Activated CD4-positive, alpha-beta T cell treated with anti-CD3 and anti-CD28 coated beads for 36 hours (primary cell): ENCODE data around the gene DYSF. TPM values are rescaled to one million over a fixed set of nuclear protein-coding genes. Genes with fewer than 3 reads are reported as not detected.

Experiments
- ATAC-seq: fragments of 200-7000 bp; cut with Tn5 transposase; one replicate; pipeline ENCODE4 v1.10.0; 2021; ENCODE audit warnings: mild to moderate bottlenecking, moderate library complexity
- CTCF ChIA-PET: fragments of 350-600 bp; sonication (Branson Sonifier 250); formaldehyde crosslinking; loops from one replicate; lab custom pipeline; 2021; ENCODE audit warnings: antibody characterized with exemption; lab: Charles Lee
- POLR2A ChIA-PET: fragments of 350-600 bp; sonication (Branson Sonifier 250); formaldehyde crosslinking; loops from one replicate; lab custom pipeline; 2021; ENCODE audit warnings: antibody characterized with exemption, inconsistent platforms; lab: Charles Lee
- DNase-seq: peaks from one replicate; pipeline ENCODE4 v3.0.0-alpha.2; 2020
- H3K27ac Mint-ChIP-seq: one replicate; pipeline ENCODE4 v1.8.0; 2021; ENCODE audit warnings: mixed read lengths
- H3K27me3 Mint-ChIP-seq: one replicate; pipeline ENCODE4 v1.8.0; 2021; ENCODE audit warnings: mixed read lengths
- H3K36me3 Mint-ChIP-seq: one replicate; pipeline ENCODE4 v1.8.0; 2021; ENCODE audit warnings: low read depth, mixed read lengths
- H3K4me1 Mint-ChIP-seq: one replicate; pipeline ENCODE4 v1.8.0; 2021; ENCODE audit warnings: mixed read lengths
- H3K4me3 Mint-ChIP-seq: one replicate; pipeline ENCODE4 v1.8.0; 2021; ENCODE audit warnings: mild to moderate bottlenecking, moderate library complexity, mixed read lengths
- H3K9me3 Mint-ChIP-seq: one replicate; pipeline ENCODE4 v1.8.0; 2021; ENCODE audit warnings: low read depth, mixed read lengths
- intact Hi-C, 2 experiments: fragments of 100-400 bp; cut with DNase I in 1 of 2; cut with micrococcal nuclease in 1 of 2; formaldehyde crosslinking; loops; one replicate each; pipeline versions ENCODE4 v1.14.2 to v1.15.1; 2022 to 2024; cut with DNase I, micrococcal nuclease
- total RNA-seq, 2 experiments: library from RNA; stranded (reverse); gene quantifications; one replicate each; pipeline ENCODE4 v1.2.3, GENCODE V29; 2021

Gene DYSF
- total RNA-seq, 2 experiments from 2014 or later, result 0.02 TPM; not detected in 1

DNA sequence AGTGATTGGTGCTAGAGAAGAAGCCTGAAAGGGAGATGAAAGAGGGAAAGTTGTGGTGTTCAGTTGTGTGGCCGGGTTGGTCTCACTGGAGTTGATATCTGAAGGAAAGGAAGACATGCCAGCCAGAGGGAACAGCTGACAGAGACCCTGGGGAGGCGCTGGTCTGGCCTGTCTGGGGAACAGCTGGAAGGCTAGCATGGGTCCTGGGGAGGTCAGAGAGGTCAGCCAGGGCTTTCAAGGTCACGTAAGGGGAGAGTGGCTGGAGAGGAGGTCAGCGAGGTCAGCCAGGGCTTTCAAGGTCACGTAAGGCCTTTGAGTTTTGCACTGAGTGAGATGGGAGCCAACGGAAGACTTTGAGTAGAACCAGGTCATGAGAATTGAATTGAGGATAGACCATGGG is 11.0 kb downstream of the DYSF start:
- Mint-ChIP-seq H3K27me3 (peaks cover 22% of the 10 kb centered on the region), H3K36me3 (no peaks in the 10 kb centered on the region), H3K4me1 (peaks cover 6% of the 10 kb centered on the region), H3K9me3 (no peaks in the 10 kb centered on the region), H3K27ac (no peak overlapping the region), H3K4me3 (no peak overlapping the region)
- POLR2A ChIA-PET, result interaction anchor here (0.5 kb wide), 1 partner anchor 1541 kb away, joined by 3 read pairs; no protein-coding TSS in a partner anchor
- intact Hi-C loops, result no loop called here
- CTCF ChIA-PET, result interaction anchor here (1.1 to 1.6 kb wide), 2 partner anchors 13 to 34 kb away, joined by 3 read pairs; no protein-coding TSS in a partner anchor
- DNase-seq (no peak), ATAC-seq (no peak)

DNA sequence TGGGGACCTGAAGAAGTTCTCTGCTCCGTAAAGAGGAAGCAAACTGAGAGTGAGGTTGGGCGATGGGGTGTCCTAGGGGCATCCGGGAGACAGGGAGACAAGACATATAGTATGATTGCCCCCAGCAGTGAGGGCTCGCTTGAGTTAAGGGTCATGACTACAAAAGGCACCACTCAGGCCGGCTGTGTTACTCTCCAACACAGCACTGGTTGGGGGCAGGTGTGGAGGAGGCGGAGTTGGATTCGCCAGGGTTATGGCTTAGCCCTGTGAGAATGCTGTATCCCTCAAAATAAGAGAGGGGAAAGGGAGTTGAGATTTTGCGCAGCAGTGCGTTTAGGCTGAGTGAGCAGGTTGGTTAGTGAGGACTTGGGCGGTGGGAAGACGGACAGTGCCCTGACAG is 12.0 kb downstream of the DYSF start:
- H3K36me3 Mint-ChIP-seq, result no peaks in the 10 kb centered on the region
- CTCF ChIA-PET, result no interaction called here
- no peak for ATAC-seq
- H3K27ac Mint-ChIP-seq, result no peak overlapping the region
- intact Hi-C loops, result no loop called here
- H3K27me3 Mint-ChIP-seq, result peaks cover 27% of the 10 kb centered on the region
- no peaks in the 10 kb centered on the region for H3K9me3 Mint-ChIP-seq
- DNase-seq, result no peak
- POLR2A ChIA-PET, result no interaction called here
- H3K4me3 Mint-ChIP-seq, result no peak overlapping the region
- H3K4me1 Mint-ChIP-seq, result peaks cover 6% of the 10 kb centered on the region

DNA sequence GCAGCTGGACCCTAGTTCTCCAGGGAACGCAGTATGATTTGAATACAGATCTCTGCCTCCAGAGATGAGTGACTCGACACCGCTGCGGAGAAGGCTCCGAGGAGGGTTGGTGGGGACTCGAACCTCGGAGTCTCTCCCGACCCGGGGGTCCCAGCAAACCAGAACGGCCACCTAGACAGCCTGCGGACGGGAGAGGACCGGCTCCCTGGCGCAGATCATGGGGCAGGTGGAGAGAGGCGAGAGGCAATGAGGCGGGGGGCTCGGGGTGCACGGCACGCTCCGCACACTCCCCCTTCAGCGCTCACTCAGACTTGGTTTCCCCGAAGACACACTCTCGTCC is 12.6 kb downstream of the DYSF start:
- Mint-ChIP-seq H3K4me3 (no peak overlapping the region), H3K36me3 (no peaks in the 10 kb centered on the region), H3K27ac (no peak overlapping the region), H3K27me3 (peaks cover 29% of the 10 kb centered on the region), H3K4me1 (peaks cover 6% of the 10 kb centered on the region), H3K9me3 (no peaks in the 10 kb centered on the region)
- ATAC-seq (no peak), DNase-seq (no peak)
- ChIA-PET POLR2A (no interaction called here), CTCF (interaction anchor here (1.3 kb wide), 1 partner anchor 11 kb away, joined by 3 read pairs; no protein-coding TSS in a partner anchor)
- intact Hi-C loops, result no loop called here

DNA sequence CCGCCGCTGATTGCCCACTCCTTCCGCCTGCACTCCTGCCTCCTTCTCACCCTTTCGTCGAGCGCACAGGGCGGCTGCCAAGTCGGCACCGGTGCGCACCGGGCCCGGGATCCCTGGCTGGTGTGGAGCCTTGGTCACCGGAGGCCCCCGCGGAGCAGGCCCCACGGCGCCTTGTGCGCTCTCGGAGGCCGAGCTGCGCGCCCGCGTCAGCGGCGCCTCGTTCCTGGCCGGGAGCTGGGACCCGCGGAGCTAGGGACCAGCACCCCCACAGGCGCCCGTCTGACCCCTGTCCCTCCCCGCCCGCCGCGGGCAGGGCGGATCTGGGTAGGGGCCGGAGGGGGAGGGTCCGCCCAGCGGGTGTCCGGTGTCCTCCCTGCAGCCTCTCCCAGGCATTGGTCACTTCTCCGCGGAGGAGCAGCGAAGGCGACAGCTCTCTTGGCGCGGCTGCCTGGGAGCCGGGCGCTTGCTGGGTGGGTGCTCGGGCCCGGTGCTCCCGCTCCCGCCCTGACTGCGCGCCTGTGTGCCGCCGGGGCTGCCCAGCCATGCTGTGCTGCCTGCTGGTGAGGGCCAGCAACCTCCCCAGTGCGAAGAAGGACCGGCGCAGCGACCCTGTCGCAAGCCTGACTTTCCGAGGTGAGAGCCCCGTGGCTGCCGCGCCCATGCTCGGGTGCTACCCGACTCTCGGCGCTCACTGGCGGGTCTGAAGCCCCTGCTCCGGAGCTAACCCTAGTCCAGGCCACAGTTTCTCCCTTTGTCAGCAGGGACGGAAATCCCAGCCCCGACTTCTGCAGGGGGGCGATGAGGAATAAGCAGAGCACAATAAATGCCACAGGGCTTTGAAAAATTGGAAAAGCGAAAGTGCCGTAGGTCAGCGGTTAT is 13.2 kb downstream of the DYSF start:
- Mint-ChIP-seq H3K4me1 (peaks cover 6% of the 10 kb centered on the region), H3K36me3 (no peaks in the 10 kb centered on the region), H3K4me3 (peak overlapping the region; percentile 68), H3K27ac (no peak overlapping the region), H3K9me3 (no peaks in the 10 kb centered on the region), H3K27me3 (peaks cover 29% of the 10 kb centered on the region)
- peak; percentile 51 for ATAC-seq
- peak; percentile 29 for DNase-seq
- ChIA-PET CTCF (interaction anchor here (1.3 to 1.4 kb wide), 2 partner anchors 9 to 12 kb away, joined by 3 to 4 read pairs; no protein-coding TSS in a partner anchor), POLR2A (no interaction called here)
- intact Hi-C loops, result no loop called here

DNA sequence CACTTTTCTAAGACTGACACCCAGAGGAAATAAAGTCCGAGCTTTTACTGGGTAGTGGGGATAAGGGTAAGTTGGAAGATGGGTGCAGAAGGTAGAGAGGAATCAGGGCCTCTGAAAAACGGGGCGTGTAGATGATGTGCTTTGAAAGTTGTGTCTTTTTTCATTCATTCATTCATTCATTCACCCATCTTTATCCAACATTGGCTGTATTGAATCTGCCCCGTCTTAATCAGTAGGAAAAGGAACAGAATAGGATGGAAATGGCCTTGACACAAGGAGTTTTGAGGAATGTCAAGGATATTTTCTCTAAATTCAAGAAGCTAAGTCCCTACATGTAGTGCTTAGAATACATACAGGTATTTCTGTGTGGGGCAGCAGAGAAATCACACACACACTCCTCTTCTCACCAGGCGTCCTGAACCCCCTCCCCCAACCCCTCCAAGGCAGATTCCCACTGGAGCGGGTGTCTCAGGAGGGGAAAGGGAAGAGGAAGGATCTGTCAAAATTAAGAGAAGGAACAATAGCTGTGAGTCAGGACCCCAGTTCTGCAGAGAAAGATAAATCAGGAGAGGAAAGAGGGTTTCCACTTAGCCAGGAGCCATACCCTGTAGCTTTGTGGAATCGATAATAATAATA is 13.9 kb downstream of the DYSF start:
- Mint-ChIP-seq H3K36me3 (no peaks in the 10 kb centered on the region), H3K4me1 (peaks cover 6% of the 10 kb centered on the region), H3K9me3 (no peaks in the 10 kb centered on the region), H3K27me3 (peaks cover 29% of the 10 kb centered on the region), H3K27ac (no peak overlapping the region), H3K4me3 (peak overlapping the region; percentile 68)
- ATAC-seq, result no peak
- ChIA-PET POLR2A (no interaction called here), CTCF (interaction anchor here (0.8 to 1.4 kb wide), 3 partner anchors 10 to 43 kb away, joined by 3 to 4 read pairs (median 3); no protein-coding TSS in a partner anchor)
- no peak for DNase-seq
- intact Hi-C loops, result no loop called here

DNA sequence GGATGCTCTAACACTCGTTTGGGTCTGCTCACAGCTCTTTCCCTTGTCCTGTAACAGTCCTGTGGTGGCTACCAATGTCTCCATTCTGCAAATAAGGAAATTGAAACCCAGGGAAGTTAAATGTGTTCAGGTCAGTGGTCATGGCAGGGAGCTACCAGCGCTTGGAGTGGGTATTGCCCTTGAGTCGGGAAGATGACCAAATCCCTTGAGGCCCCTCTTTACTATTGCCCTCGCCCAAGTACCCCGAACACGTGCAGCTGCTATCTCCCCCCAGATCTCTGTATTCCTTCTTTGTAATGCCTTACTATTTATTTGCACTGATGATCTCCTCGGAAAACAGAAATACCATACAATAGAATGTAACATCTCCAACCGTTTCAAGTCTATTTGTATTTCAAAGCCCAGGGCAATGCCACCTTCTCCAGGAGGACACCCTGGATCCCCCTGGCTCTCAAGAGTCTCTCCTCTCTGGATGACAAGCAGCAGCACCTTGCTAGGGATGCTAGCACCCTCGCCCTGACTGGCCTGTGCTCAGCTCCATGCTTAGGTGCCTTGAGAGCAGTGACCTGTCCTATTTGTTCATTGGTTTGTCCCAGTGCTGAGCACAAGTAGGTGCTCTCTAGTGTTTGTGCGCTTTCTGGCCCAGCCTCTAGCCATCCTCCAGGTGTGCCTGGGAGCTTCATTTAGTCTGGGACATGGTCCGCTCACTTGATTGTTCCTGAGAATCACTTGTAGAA is 15.1 kb downstream of the DYSF start:
- ChIA-PET CTCF (interaction anchor here (0.5 to 1.2 kb wide), 4 partner anchors 11 to 102 kb away, joined by 3 to 6 read pairs (median 3); no protein-coding TSS in a partner anchor), POLR2A (no interaction called here)
- Mint-ChIP-seq H3K4me3 (no peak overlapping the region), H3K27ac (no peak overlapping the region), H3K36me3 (no peaks in the 10 kb centered on the region), H3K9me3 (no peaks in the 10 kb centered on the region), H3K4me1 (peaks cover 6% of the 10 kb centered on the region), H3K27me3 (peaks cover 29% of the 10 kb centered on the region)
- no peak for DNase-seq
- ATAC-seq, result no peak
- intact Hi-C loops, result no loop called here

- intact Hi-C loops, result no loop called here
- Mint-ChIP-seq H3K27me3 (peaks cover 29% of the 10 kb centered on the region), H3K9me3 (no peaks in the 10 kb centered on the region), H3K27ac (no peak overlapping the region), H3K4me3 (no peak overlapping the region), H3K4me1 (peaks cover 6% of the 10 kb centered on the region), H3K36me3 (no peaks in the 10 kb centered on the region)
- CTCF ChIA-PET, result interaction anchor here (0.7 to 1.2 kb wide), 3 partner anchors 13 to 217 kb away, joined by 3 to 6 read pairs (median 5); no protein-coding TSS in a partner anchor
- POLR2A ChIA-PET, result no interaction called here
- ATAC-seq (no peak), DNase-seq (no peak)
These were observed 16.3 kb downstream of the DYSF start for GRCh38 chr2:71469403-71470398.

DNA sequence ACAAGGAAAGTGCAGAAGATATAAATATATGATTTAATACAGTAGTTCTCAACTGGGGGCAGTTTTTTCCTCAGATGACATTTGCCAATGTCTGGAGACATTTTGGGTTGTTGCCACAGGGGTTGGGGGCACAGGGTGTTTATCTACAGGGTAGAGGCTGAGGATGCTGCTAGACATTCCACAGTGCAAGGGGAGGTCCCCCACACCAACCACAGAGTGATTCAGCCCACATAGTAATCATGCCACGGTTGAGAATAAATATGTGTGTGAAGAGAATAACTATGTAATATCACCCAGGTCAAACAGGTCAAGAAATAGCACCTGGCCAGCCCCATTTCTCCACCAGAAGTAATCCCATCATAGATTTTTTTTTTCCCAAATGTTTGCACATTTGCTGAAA is 17.9 kb downstream of the DYSF start:
- DNase-seq (peak; percentile 14), ATAC-seq (peak; percentile 53)
- ChIA-PET CTCF (no interaction called here), POLR2A (no interaction called here)
- Mint-ChIP-seq H3K36me3 (no peaks in the 10 kb centered on the region), H3K27me3 (peaks cover 29% of the 10 kb centered on the region), H3K4me3 (no peak overlapping the region), H3K27ac (no peak overlapping the region), H3K4me1 (peaks cover 6% of the 10 kb centered on the region), H3K9me3 (no peaks in the 10 kb centered on the region)
- intact Hi-C loops, result no loop called here

GRCh38 chr2:71472019-71472418 is 18.7 kb downstream of the DYSF start:
- ChIA-PET POLR2A (no interaction called here), CTCF (no interaction called here)
- H3K27ac Mint-ChIP-seq, result no peak overlapping the region
- intact Hi-C loops, result no loop called here
- H3K27me3 Mint-ChIP-seq, result peaks cover 25% of the 10 kb centered on the region
- no peaks in the 10 kb centered on the region for H3K36me3 Mint-ChIP-seq
- H3K4me3 Mint-ChIP-seq, result no peak overlapping the region
- no peak for ATAC-seq
- H3K4me1 Mint-ChIP-seq, result peaks cover 5% of the 10 kb centered on the region
- DNase-seq, result no peak
- H3K9me3 Mint-ChIP-seq, result no peaks in the 10 kb centered on the region

- ChIA-PET POLR2A (no interaction called here), CTCF (no interaction called here)
- Mint-ChIP-seq H3K4me1 (no peaks in the 10 kb centered on the region), H3K27ac (no peak overlapping the region), H3K27me3 (peaks cover 12% of the 10 kb centered on the region), H3K36me3 (no peaks in the 10 kb centered on the region), H3K9me3 (no peaks in the 10 kb centered on the region), H3K4me3 (no peak overlapping the region)
- intact Hi-C loops, result no loop called here
- no peak for DNase-seq
- no peak for ATAC-seq
These were observed 20.1 kb downstream of the DYSF start for GRCh38 chr2:71473346-71474031.
